Measurements from ENCODE around the gene CASP6.

The CASP6 gene

GRCh38 chr4:109662771-109663170 is 40.5 kb downstream of the CASP6 start:
- Histone ChIP-seq H3K9me3 (ENCODE audit: low read length) (no peaks in the 10 kb centered on the region), H3K27me3 (ENCODE audit: control insufficient read depth in 1 of 2, insufficient read depth in 2 of 2, low read length in 2 of 2) (no peaks in the 10 kb centered on the region), H3K9ac (ENCODE audit: low read length) (no peak overlapping the region), H3K27ac (ENCODE audit: low read depth, low read length) (no peak overlapping the region), H3K4me1 (ENCODE audit: insufficient read depth, low read length) (no peaks in the 10 kb centered on the region), H3K36me3 (ENCODE audit: insufficient read depth, low read length) (no peaks in the 10 kb centered on the region), H3K4me3 (ENCODE audit: low read depth in 1 of 2, low read length in 2 of 2) (no peak overlapping the region)

- Histone ChIP-seq H3K4me3 (ENCODE audit: low read depth in 1 of 2, low read length in 2 of 2) (no peak overlapping the region), H3K36me3 (ENCODE audit: insufficient read depth, low read length) (no peaks in the 10 kb centered on the region), H3K27ac (ENCODE audit: low read depth, low read length) (no peak overlapping the region), H3K9ac (ENCODE audit: low read length) (no peak overlapping the region), H3K9me3 (ENCODE audit: low read length) (no peaks in the 10 kb centered on the region), H3K27me3 (ENCODE audit: control insufficient read depth in 1 of 2, insufficient read depth in 2 of 2, low read length in 2 of 2) (no peaks in the 10 kb centered on the region), H3K4me1 (ENCODE audit: insufficient read depth, low read length) (no peaks in the 10 kb centered on the region)
Observed at GRCh38 chr4:109662116-109662515, 41.1 kb downstream of the CASP6 start.

- H3K27me3 ChIP-seq (ENCODE audit: control insufficient read depth in 1 of 2, insufficient read depth in 2 of 2, low read length in 2 of 2) = no peaks in the 10 kb centered on the region
- H3K9me3 ChIP-seq (ENCODE audit: low read length) = no peaks in the 10 kb centered on the region
- H3K4me3 ChIP-seq (ENCODE audit: low read depth in 1 of 2, low read length in 2 of 2) = no peak overlapping the region
- H3K9ac ChIP-seq (ENCODE audit: low read length) = no peak overlapping the region
- H3K36me3 ChIP-seq (ENCODE audit: insufficient read depth, low read length) = no peaks in the 10 kb centered on the region
- H3K4me1 ChIP-seq (ENCODE audit: insufficient read depth, low read length) = no peaks in the 10 kb centered on the region
- H3K27ac ChIP-seq (ENCODE audit: low read depth, low read length) = no peak overlapping the region
Observed at GRCh38 chr4:109658871-109659410, 44.3 kb downstream of the CASP6 start.

- H3K4me3 ChIP-seq (ENCODE audit: low read depth in 1 of 2, low read length in 2 of 2) = no peak overlapping the region
- H3K9me3 ChIP-seq (ENCODE audit: low read length) = no peaks in the 10 kb centered on the region
- H3K9ac ChIP-seq (ENCODE audit: low read length) = no peak overlapping the region
- H3K27ac ChIP-seq (ENCODE audit: low read depth, low read length) = no peak overlapping the region
- H3K27me3 ChIP-seq (ENCODE audit: control insufficient read depth in 1 of 2, insufficient read depth in 2 of 2, low read length in 2 of 2) = no peaks in the 10 kb centered on the region
- H3K4me1 ChIP-seq (ENCODE audit: insufficient read depth, low read length) = no peaks in the 10 kb centered on the region
- H3K36me3 ChIP-seq (ENCODE audit: insufficient read depth, low read length) = no peaks in the 10 kb centered on the region
Observed at GRCh38 chr4:109657854-109658418, 45.3 kb downstream of the CASP6 start.

GRCh38 chr4:109655396-109655795 is 47.8 kb downstream of the CASP6 start:
- Histone ChIP-seq H3K27me3 (ENCODE audit: control insufficient read depth in 1 of 2, insufficient read depth in 2 of 2, low read length in 2 of 2) (no peaks in the 10 kb centered on the region), H3K9ac (ENCODE audit: low read length) (no peak overlapping the region)

GRCh38 chr4:109649872-109650271 is 53.4 kb downstream of the CASP6 start:
- Histone ChIP-seq H3K27me3 (ENCODE audit: control insufficient read depth in 1 of 2, insufficient read depth in 2 of 2, low read length in 2 of 2) (no peaks in the 10 kb centered on the region), H3K27ac (ENCODE audit: low read depth, low read length) (no peak overlapping the region), H3K4me1 (ENCODE audit: insufficient read depth, low read length) (no peaks in the 10 kb centered on the region), H3K9me3 (ENCODE audit: low read length) (no peaks in the 10 kb centered on the region), H3K36me3 (ENCODE audit: insufficient read depth, low read length) (no peaks in the 10 kb centered on the region), H3K4me3 (ENCODE audit: low read depth in 1 of 2, low read length in 2 of 2) (no peak overlapping the region), H3K9ac (ENCODE audit: low read length) (no peak overlapping the region)

More at GRCh38 chr4:109655396-109655795, 47.8 kb downstream of the CASP6 start:
- Histone ChIP-seq H3K9me3 (ENCODE audit: low read length) (no peaks in the 10 kb centered on the region), H3K4me1 (ENCODE audit: insufficient read depth, low read length) (no peaks in the 10 kb centered on the region), H3K27ac (ENCODE audit: low read depth, low read length) (no peak overlapping the region), H3K36me3 (ENCODE audit: insufficient read depth, low read length) (no peaks in the 10 kb centered on the region), H3K4me3 (ENCODE audit: low read depth in 1 of 2, low read length in 2 of 2) (no peak overlapping the region)

GRCh38 chr4:109648997-109649575 is 54.2 kb downstream of the CASP6 start:
- no peak overlapping the region for H3K27ac ChIP-seq (ENCODE audit: low read depth, low read length)
- H3K27me3 ChIP-seq (ENCODE audit: control insufficient read depth in 1 of 2, insufficient read depth in 2 of 2, low read length in 2 of 2) = no peaks in the 10 kb centered on the region

GRCh38 chr4:109648266-109648996 is 54.8 kb downstream of the CASP6 start:
- H3K9ac ChIP-seq (ENCODE audit: low read length) = no peak overlapping the region
- H3K4me1 ChIP-seq (ENCODE audit: insufficient read depth, low read length) = no peaks in the 10 kb centered on the region
- no peak overlapping the region for H3K27ac ChIP-seq (ENCODE audit: low read depth, low read length)
- no peaks in the 10 kb centered on the region for H3K36me3 ChIP-seq (ENCODE audit: insufficient read depth, low read length)
- no peak overlapping the region for H3K4me3 ChIP-seq (ENCODE audit: low read depth in 1 of 2, low read length in 2 of 2)
- H3K9me3 ChIP-seq (ENCODE audit: low read length) = no peaks in the 10 kb centered on the region
- no peaks in the 10 kb centered on the region for H3K27me3 ChIP-seq (ENCODE audit: control insufficient read depth in 1 of 2, insufficient read depth in 2 of 2, low read length in 2 of 2)

More at GRCh38 chr4:109648997-109649575, 54.2 kb downstream of the CASP6 start:
- Histone ChIP-seq H3K4me3 (ENCODE audit: low read depth in 1 of 2, low read length in 2 of 2) (no peak overlapping the region), H3K9me3 (ENCODE audit: low read length) (no peaks in the 10 kb centered on the region), H3K36me3 (ENCODE audit: insufficient read depth, low read length) (no peaks in the 10 kb centered on the region), H3K9ac (ENCODE audit: low read length) (no peak overlapping the region), H3K4me1 (ENCODE audit: insufficient read depth, low read length) (no peaks in the 10 kb centered on the region)

- H3K4me3 ChIP-seq (ENCODE audit: low read depth in 1 of 2, low read length in 2 of 2) = no peak overlapping the region
- H3K9me3 ChIP-seq (ENCODE audit: low read length) = no peaks in the 10 kb centered on the region
- H3K27ac ChIP-seq (ENCODE audit: low read depth, low read length) = no peak overlapping the region
- no peak overlapping the region for H3K9ac ChIP-seq (ENCODE audit: low read length)
- no peaks in the 10 kb centered on the region for H3K27me3 ChIP-seq (ENCODE audit: control insufficient read depth in 1 of 2, insufficient read depth in 2 of 2, low read length in 2 of 2)
- H3K4me1 ChIP-seq (ENCODE audit: insufficient read depth, low read length) = no peaks in the 10 kb centered on the region
- H3K36me3 ChIP-seq (ENCODE audit: insufficient read depth, low read length) = no peaks in the 10 kb centered on the region
Observed at GRCh38 chr4:109645874-109646710, 57.2 kb downstream of the CASP6 start.

- Histone ChIP-seq H3K9me3 (ENCODE audit: low read length) (no peaks in the 10 kb centered on the region), H3K27me3 (ENCODE audit: control insufficient read depth in 1 of 2, insufficient read depth in 2 of 2, low read length in 2 of 2) (no peaks in the 10 kb centered on the region), H3K9ac (ENCODE audit: low read length) (no peak overlapping the region), H3K4me1 (ENCODE audit: insufficient read depth, low read length) (no peaks in the 10 kb centered on the region), H3K36me3 (ENCODE audit: insufficient read depth, low read length) (no peaks in the 10 kb centered on the region), H3K4me3 (ENCODE audit: low read depth in 1 of 2, low read length in 2 of 2) (no peak overlapping the region), H3K27ac (ENCODE audit: low read depth, low read length) (no peak overlapping the region)
Observed at GRCh38 chr4:109640644-109641043, 62.6 kb downstream of the CASP6 start.
